ENCODE results near the gene INTS2. TPM values are rescaled to one million over a fixed set of nuclear protein-coding genes. Genes with fewer than 3 reads are reported as not detected.

The INTS2 gene
- total RNA-seq, 3 donors from 2014 or later (not counting 1 experiment from before 2014, with no cell fraction given): 14.2 to 21.0 (median 14.6) TPM

GRCh38 chr17:61856035-61856434, 71.7 kb downstream of the INTS2 start:
- H3K27me3 ChIP-seq (ENCODE audit: control insufficient read depth, insufficient read depth, low read length): no peaks in the 10 kb centered on the region
- intact Hi-C loops (cut with micrococcal nuclease): no loop called here

GRCh38 chr17:61852857-61853256, 74.9 kb downstream of the INTS2 start:
- Histone ChIP-seq H3K27me3 (ENCODE audit: control insufficient read depth, insufficient read depth, low read length) (no peaks in the 10 kb centered on the region), H3K4me1 (ENCODE audit: control insufficient read depth, insufficient read depth, low read length) (no peaks in the 10 kb centered on the region), H3K4me3 (ENCODE audit: low read length) (no peak overlapping the region), H3K27ac (ENCODE audit: low read length) (no peak overlapping the region), H3K9me3 (ENCODE audit: control insufficient read depth, insufficient read depth, low read length) (no peaks in the 10 kb centered on the region), H3K36me3 (ENCODE audit: control insufficient read depth, insufficient read depth, low read length) (no peaks in the 10 kb centered on the region)
- H3K4me3 Mint-ChIP-seq: no peak overlapping the region
- H3K27ac Mint-ChIP-seq: no peak overlapping the region
- intact Hi-C loops (cut with micrococcal nuclease): no loop called here
- H3K27me3 Mint-ChIP-seq (ENCODE audit: low read depth in 2 of 2): no peaks in the 10 kb centered on the region
- no peak for ATAC-seq
- H3K9me3 Mint-ChIP-seq: no peaks in the 10 kb centered on the region
- H3K4me1 Mint-ChIP-seq: no peaks in the 10 kb centered on the region
- no peak for TF ChIP-seq CTCF (IDR thresholded peaks at IDR 0.05)
- 100% methylated on average over 2 of the region's 2 CpGs for WGBS (ENCODE audit: insufficient coverage)
- no peak for DNase-seq
- no peaks in the 10 kb centered on the region for H3K36me3 Mint-ChIP-seq

More at GRCh38 chr17:61856035-61856434, 71.7 kb downstream of the INTS2 start:
- Mint-ChIP-seq H3K36me3 (no peaks in the 10 kb centered on the region), H3K4me3 (no peak overlapping the region), H3K4me1 (no peaks in the 10 kb centered on the region), H3K27ac (no peak overlapping the region), H3K27me3 (ENCODE audit: low read depth in 2 of 2) (no peaks in the 10 kb centered on the region), H3K9me3 (no peaks in the 10 kb centered on the region)
- no peak overlapping the region for H3K4me3 ChIP-seq (ENCODE audit: low read length)
- no peaks in the 10 kb centered on the region for H3K9me3 ChIP-seq (ENCODE audit: control insufficient read depth, insufficient read depth, low read length)
- H3K4me1 ChIP-seq (ENCODE audit: control insufficient read depth, insufficient read depth, low read length): no peaks in the 10 kb centered on the region
- no peak overlapping the region for H3K27ac ChIP-seq (ENCODE audit: low read length)
- WGBS (ENCODE audit: insufficient coverage): 100% methylated on average over 1 of the region's 1 CpG
- no peak for DNase-seq
- H3K36me3 ChIP-seq (ENCODE audit: control insufficient read depth, insufficient read depth, low read length): no peaks in the 10 kb centered on the region
- TF ChIP-seq CTCF (IDR thresholded peaks at IDR 0.05): no peak
- ATAC-seq: no peak

- no peak for TF ChIP-seq CTCF (IDR thresholded peaks at IDR 0.05)
- H3K9me3 Mint-ChIP-seq: no peaks in the 10 kb centered on the region
- no peaks in the 10 kb centered on the region for H3K36me3 ChIP-seq (ENCODE audit: control insufficient read depth, insufficient read depth, low read length)
- H3K27me3 Mint-ChIP-seq (ENCODE audit: low read depth in 2 of 2): no peaks in the 10 kb centered on the region
- no peaks in the 10 kb centered on the region for H3K9me3 ChIP-seq (ENCODE audit: control insufficient read depth, insufficient read depth, low read length)
- intact Hi-C loops (cut with micrococcal nuclease): no loop called here
- H3K27me3 ChIP-seq (ENCODE audit: control insufficient read depth, insufficient read depth, low read length): no peaks in the 10 kb centered on the region
- H3K36me3 Mint-ChIP-seq: no peaks in the 10 kb centered on the region
- H3K27ac ChIP-seq (ENCODE audit: low read length): no peak overlapping the region
- no peak overlapping the region for H3K27ac Mint-ChIP-seq
- no peak overlapping the region for H3K4me3 ChIP-seq (ENCODE audit: low read length)
- H3K4me1 ChIP-seq (ENCODE audit: control insufficient read depth, insufficient read depth, low read length): no peaks in the 10 kb centered on the region
- H3K4me3 Mint-ChIP-seq: no peak overlapping the region
- DNase-seq (no peak), ATAC-seq (no peak)
- no peaks in the 10 kb centered on the region for H3K4me1 Mint-ChIP-seq
These were observed 78.1 kb downstream of the INTS2 start for GRCh38 chr17:61849674-61850073.

- H3K27me3 Mint-ChIP-seq (ENCODE audit: low read depth in 2 of 2): no peaks in the 10 kb centered on the region
These were observed 78.9 kb downstream of the INTS2 start for GRCh38 chr17:61848896-61849295.

More at GRCh38 chr17:61848896-61849295, 78.9 kb downstream of the INTS2 start:
- Mint-ChIP-seq H3K27ac (no peak overlapping the region), H3K36me3 (no peaks in the 10 kb centered on the region), H3K4me1 (no peaks in the 10 kb centered on the region), H3K4me3 (no peak overlapping the region), H3K9me3 (no peaks in the 10 kb centered on the region)
- H3K4me1 ChIP-seq (ENCODE audit: control insufficient read depth, insufficient read depth, low read length): no peaks in the 10 kb centered on the region
- DNase-seq (no peak), ATAC-seq (no peak)
- H3K27ac ChIP-seq (ENCODE audit: low read length): no peak overlapping the region
- TF ChIP-seq CTCF (IDR thresholded peaks at IDR 0.05): no peak
- intact Hi-C loops (cut with micrococcal nuclease): no loop called here
- H3K4me3 ChIP-seq (ENCODE audit: low read length): no peak overlapping the region
- WGBS (ENCODE audit: insufficient coverage): 100% methylated on average over 1 of the region's 2 CpGs
- no peaks in the 10 kb centered on the region for H3K9me3 ChIP-seq (ENCODE audit: control insufficient read depth, insufficient read depth, low read length)
- H3K27me3 ChIP-seq (ENCODE audit: control insufficient read depth, insufficient read depth, low read length): no peaks in the 10 kb centered on the region
- no peaks in the 10 kb centered on the region for H3K36me3 ChIP-seq (ENCODE audit: control insufficient read depth, insufficient read depth, low read length)
